Measurements from ENCODE around the gene EDN2.

EDN2 gene

DNA sequence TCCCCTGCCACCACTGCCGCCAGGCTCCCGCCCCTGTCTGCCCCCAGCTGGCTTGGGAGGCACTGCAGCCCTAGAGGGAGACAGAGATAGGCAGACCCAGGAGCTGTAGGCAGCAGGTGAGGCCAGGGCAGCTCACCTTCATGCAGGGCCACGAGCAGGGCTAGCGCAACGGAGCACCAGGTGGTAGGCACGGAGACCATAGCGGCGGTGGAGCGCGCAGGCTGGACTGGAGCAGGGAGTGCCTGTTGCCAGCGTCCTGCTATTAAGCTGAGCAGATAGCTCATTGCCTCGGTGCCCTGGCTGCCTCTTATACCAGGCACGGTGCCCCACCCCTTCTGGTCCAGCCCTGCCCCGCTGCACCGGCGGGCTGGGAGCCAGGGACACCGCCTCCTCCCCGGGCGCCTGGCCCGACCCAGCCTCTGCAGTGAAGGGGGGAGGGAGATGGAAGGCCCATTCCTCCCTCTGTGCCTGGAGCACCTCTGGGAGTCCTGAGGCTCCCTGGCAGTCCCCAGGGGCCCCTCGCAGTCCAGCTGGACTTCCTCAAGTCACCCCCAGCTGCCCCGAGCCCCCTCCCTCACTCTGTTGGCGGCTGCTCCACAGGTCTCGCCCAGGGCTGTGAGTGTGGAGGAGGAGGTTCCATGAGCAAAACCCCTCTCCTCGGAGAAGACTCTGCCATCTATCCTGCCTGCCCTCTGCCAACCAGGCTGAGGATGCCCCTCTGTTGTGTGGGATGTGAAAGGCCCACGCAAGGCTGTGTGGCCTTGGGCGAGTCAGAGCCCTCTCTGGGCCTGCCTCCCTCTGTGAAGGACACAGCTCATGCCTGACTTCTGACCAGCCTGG lies at the start of gene EDN2:
Gene EDN2, minus strand, starts transcription at position 282 of the 840 bp plus-strand sequence. Its CDS starts 82 bp downstream, at position 200.
- DNase-seq = no peak

DNA sequence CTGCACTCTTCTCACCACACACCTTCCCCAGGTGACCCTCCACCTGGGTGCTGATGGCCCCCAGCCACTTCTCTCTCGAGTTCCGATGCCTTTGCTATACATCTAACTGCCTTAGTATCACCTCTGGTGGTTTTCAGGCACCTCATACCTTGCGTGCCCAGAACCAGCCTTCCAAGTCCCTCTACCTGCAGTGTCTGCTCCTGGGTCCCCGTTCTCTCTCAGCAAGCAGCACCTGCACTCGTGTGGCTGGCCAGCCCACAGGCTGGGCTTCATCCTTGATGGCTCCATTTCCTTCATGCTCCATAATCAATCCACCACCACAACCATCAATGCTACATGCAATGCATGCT lies 49.2 kb upstream of the EDN2 start:
- DNase-seq = no peak

DNA sequence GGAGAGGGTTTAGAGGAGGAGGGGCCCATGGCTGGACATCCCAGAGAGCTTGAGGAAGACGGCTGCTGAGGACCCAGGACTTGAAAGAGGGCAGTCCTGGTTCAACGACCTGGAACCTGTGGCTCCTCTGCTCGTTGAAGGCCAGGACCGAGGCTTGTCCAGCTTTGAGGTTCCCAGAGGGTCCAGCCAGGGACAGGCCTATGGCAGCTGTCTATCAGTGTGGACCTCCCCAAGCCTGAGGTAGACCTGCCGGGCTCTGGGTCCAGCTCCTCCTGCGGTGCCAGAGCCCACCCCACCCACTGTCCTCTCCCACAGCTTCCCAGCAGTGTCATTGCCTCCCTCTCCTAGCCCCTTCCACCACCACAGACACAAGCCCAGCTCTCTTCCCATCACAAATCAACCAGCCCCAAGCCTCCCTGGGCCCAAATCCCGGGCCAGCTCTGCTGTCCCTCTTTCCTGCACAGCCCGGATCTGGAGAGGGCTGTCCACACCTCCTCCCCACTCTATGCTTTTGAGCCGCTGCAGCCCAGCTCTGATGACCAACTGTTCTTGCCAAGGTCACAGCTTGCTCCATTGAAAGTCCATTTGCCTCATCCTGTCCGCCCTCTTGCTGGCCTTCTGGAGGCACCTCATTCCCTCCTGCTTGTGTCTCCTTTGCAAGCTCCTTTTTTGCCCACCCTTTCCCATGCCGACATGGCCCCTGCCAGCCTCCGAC lies 48.7 kb upstream of the EDN2 start:
- DNase-seq = no peak

DNA sequence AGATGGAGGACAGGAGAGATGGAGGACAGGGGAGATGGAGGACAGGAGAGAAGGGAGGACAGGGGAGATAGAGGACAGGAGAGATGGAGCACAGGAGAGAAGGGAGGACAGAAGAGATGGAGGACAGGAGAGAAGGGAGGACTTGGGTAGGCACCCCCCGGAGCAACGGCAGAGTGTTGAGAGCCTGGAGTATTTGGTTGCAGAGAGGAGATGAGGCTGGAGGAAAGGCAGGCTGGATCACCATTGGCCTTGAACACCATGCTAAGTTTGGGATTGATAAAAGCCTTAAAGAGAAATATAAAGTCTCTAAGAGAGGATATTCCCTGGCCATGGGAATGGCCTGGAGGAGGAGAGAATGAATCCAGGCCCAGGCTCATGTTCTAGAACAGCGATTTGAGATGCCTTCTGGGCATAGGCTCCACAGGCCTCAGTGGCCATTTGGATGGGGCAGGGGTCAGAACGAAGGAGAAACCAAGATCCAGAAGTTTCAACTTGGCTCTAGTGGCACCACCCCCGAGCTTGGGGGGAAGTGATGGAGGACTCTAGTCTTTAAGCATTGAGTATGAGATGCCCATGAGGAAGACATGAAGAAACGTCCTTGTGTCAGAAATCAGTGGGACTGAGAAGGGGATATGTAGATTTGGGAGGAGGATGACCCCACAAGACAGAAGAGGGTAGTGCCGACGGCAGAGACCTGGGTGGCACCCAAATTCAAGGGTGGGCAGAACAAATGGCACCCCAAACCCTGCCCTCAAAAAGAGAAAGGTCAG lies 47.9 kb upstream of the EDN2 start:
- DNase-seq = no peak

DNA sequence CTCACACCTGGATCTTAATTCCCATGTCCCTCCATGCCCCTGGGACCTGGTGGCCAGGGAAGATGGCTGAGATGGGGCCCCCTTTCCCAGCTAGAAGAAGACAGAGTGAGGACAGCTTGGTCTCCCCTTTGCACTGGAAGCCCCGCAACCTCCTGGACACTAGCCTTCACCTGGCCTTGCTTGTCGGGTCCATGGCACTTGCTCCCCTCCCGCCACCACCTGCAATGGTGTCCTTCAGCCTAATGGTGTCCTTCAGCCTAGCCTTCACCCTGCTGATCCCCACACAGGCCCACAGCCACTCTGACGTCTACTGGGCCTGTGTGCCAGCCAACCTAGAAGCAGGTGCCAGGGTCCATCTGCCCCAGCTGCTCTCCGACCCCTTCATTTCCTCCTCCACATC lies 45.9 kb upstream of the EDN2 start:
- no peak for DNase-seq

DNA sequence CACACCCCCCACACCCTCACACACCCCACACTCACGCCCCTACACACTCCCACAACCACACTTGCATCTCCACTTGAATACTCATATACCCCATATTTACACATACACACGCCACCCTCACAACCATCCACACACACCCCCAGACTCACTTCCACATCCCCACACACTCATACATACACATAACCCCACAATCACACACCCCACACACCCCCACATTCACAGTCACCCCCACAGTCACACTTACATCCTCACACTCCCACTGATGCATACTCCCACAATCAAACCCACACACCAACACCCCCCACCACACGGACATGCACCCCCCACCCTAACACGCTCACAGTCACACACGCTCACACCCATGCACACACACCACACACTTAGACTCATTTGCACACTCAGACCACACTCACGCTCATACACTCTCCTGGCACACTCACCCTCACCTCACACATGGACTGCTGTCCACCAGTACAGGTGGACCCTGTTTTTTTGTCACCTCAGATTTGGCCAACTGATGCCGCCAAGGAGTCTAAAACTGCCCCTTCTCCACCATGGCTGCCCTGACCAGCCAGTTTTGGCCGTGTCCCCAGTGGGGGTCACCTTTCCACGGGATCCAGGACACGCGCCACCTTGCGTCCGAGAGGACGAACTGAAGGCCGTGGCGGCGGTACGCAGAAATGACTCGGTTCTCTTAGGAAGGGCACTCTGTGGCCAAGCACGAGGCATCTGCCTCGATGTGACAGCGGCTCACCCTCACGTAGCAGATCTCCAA lies 45.3 kb upstream of the EDN2 start:
- DNase-seq = no peak

DNA sequence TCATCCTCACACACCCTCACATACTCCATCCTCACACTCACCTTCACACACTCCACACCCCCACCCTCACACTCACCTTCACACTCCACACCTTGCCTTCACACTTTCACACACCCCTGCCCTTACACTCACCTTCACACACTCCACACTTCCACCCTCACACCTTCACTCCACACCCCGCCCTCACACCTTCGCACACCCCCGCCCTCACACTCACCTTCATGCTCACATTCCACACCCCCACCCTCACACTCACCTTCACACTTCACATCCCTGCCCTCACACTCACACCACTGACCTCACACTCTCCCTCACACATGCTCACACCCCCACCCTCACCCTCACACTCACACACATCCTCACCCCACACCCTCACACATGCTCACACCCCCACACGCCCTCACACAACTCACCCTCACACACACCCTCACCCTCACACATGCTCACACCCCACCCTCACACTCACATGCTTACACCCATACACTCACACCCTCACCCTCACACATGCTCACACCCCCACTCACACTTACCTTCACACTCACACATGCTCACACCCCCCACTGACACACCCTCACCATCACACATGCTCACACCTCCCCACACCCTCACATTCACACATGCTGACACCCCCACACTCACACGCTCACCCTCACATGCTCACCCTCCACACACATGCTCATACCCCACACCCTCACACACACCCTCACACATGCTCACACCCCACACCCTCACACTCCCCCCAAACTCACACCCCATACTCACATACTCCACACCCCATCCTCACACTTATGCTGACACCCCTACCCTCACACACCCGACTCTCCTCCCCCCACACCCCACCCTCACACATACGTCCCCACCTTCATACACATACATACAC lies 44.5 kb upstream of the EDN2 start:
- DNase-seq = no peak

DNA sequence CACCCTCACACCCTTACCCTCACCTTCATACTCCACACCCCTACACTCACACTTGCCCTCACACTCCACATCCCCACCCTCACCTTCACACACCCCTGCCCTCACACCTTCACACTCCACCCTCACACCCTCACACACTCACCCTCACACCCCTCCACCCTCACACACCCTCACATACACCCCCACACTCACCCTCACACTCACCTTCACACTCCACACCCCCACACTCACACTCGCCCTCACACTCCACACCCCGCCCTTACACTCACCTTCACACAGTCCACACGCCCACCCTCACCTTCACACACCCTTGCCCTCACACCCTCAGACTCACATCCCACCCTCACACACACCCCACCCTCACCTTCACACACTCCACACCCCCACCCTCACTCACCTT lies 43.6 kb upstream of the EDN2 start:
- DNase-seq = no peak

DNA sequence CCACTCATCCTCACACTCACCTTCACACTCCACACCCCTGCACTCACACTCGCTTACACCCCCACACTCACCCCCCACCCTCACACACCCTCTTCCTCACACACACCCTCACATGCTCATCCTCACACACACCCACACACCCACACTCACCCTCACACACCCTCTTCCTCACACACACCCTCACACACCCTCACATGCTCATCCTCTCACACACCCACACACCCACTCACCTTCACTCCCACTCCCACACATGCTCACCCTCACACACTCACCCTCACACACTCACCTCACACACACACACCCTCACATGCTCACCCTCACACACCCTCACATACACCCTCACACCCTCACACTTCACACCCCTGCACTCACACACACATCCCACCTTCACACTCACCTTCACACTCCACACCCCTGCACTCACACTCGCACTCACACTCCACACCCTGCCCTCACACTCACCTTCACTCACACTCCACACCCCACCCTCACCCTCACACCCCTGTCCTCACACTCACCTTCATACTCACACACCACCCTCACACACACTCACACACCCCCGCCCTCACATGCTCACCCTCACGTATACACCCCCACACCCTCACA lies 42.6 kb upstream of the EDN2 start:
- no peak for DNase-seq

DNA sequence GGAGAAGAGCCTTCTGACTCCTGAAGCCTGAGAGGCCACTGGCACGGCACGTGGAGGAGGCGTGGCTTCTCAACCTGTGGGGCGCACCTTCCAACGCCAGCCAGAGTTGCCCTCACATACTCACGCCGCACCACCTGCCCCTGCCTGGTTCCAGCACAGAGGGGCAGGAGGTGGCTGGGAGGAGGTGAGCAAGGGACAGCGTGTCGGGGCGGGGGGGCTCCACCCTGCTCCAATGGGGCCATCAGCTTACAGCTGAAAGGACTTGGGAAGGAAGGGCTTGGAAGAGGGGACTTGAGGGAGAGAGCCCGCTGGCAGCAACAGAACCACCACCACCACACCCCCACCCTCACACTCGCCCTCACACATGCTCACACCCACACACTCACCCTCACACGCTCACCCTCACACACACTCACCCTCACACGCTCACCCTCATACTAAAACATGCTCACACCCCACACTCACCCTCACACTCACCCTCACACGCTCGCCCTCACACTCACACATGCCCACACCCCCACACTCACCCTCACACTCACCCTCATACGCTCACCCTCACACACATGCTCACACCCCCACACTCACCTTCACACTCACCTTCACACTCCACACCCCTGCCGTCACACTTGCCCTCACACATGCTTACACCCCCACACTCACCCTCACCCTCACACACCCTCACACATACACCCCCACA lies 41.6 kb upstream of the EDN2 start:
- DNase-seq = no peak

DNA sequence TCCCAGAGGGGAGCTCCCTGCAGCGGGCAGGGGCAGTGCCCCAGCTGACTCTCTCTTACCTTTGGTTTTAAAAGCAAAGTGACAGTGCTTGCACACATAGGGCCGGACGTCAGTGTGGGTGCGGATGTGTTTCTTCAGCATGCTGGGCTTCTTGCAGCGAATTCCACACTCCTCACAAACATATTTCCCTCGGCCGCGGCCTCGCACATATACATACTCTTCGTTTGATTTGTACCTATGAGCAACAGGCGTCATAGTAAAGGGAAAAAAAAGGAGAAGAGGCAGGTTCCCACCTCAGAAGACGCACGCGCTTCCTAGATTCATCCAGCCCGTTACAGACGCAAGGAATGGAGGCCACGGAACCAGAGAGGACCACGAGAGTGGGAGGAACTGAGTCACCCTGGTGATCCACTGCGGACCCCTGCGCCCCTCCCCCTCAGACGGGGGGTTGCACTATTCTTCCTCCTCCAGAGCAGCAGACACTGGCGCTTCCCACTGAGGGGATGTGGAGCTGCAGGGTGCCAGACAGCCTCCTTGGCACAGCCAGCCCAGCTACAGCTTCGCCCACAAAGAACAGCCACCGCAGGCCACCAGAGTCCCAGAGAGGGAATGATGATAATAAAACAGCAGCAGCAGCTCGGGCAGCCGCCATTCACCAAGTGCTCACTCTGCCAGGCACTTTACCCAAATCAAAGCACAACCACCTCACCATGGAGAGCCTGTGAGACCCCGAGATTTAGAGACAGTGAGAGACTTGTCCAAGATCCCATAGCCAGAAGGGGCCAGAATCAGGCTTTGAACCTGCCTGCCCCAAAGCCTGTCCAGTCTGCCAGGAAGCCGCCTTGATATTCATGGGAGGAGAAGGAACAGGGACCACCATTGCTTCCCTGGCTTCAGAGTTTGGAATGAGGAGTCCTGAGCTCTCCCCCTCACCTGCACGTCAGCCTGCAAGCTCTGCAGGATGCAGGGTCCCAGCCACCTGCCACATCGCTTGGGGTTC lies 40.5 kb upstream of the EDN2 start:
- no peak for DNase-seq

DNA sequence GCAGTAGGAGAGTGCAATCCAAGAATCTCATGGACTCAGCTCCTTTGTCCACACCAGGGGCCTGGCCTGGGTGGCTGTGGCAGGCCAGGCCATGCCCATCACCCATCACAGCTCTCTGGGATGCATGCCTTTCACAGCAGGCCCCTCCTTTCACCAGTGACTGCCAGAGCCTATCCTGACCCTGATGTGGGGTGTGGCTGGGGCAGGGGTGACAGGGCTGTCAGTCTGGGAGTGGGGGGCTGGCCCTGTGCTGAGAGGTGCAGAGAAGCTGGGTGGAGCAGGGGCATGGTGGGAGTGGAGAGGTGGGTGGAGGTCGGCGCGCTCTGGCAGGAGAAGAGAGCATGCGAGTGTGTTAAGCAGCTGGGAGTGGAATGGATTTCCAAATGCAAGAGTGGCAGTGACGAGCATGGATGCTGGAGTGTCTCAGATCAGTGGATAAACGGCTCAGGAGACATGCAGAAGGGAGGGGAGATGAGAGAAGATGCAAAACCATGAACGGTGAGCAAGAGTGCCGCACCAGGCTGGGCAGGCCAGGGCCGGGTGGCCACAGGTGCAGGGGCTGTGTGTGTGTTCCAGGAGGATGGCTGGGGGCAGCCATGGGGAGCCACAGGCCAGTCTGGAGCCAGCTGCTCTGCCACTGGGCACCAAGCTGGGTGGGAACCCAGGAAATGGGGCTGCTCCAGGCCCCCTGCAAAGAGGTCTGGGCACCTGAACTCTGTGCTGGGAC lies 39.6 kb upstream of the EDN2 start:
- DNase-seq = no peak

DNA sequence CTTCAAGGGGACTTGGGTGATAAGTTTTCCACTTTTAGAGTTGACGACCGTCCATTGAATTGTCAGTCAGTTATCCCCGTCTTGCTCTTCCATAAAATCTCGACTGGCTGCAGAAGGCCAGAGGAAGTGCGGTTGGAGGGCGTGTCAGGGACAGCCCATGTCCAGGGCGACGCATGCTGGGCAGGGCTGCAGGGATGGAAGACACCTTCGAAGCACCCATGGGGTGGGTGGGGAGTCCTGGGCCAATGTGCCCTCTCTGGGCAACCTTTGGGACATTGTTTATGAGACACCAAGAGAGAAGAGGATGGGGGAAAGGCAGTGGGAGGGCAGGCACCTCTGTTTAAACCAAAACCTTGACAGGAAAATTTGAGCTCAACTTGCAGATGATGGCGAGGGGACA lies 38.6 kb upstream of the EDN2 start:
- no peak for DNase-seq

DNA sequence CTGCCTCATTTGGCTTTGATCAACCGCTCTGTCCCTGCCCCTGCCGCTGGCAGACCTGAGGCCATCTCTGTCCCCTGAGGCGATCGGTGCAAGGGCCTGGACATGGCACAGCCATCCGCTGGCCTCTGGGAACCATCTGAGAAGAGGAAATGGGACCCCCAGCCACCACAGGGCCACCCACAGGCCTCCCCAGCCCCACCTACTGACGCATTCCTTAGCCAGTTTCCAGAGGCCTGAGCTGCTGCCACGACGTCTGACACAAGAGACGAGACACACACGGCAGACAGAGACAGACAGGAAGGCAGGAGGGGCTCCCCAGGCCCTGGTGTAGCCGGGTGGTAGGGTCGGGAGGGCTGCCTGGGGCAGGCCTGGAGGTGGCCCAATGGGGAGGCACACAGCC lies 37.3 kb upstream of the EDN2 start:
- no peak for DNase-seq

DNA sequence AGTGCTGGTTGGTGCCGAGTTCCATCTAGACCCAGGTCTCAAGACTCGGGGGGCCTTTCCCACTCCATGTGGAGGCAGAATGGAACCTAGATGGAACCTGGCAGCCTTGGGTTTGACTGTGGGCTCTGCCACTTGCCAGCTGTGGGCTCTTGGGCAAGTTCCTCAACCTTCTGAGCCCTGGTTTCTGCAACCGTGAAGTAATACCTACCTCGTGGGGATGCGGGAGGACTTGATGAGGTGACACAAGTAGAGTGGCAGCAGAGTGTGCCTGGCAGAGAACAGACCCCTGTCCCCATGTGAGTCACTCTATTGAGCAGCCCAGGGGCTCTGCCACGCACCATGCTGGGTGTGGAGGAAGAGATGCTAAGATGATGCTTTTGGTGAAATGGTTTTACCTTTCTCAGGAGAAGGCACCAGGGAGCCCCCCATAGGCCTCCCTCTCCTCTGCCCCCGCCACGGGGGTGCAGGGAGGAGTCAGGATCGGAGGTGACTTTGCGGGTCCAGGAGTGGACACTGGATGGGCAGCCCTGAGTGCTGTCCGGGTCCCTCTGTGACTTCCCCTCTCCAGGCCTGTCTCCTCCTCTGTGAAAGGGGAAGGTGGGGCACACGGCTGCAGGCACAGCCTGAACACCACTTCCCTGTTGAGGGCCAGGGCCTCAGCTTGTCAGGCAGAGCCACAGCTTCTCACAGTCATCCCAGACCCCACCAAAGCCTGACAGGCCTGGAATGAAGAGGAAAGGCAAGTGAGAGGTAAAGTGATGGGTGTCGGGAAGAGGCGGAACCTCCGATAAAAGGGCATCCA lies 36.7 kb upstream of the EDN2 start:
- DNase-seq = no peak

DNA sequence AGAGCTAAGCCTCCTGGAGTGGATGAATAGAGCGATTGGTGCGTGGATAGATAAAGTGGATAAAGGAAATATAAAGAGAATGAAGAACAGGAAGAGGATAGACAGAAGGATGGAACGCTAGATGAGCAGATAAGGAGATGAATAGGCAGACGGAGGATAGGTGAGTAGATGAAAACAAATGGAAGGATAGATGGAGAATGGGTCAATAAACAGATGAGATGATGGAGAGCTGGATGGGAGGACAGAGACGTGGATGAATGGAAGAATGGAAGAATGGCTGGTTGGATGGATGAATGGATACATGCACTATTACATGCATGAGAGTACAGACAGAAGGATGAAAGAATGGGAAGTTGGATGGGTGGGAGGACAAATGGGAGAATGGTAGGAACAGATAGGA lies 35.2 kb upstream of the EDN2 start:
- no peak for DNase-seq

DNA sequence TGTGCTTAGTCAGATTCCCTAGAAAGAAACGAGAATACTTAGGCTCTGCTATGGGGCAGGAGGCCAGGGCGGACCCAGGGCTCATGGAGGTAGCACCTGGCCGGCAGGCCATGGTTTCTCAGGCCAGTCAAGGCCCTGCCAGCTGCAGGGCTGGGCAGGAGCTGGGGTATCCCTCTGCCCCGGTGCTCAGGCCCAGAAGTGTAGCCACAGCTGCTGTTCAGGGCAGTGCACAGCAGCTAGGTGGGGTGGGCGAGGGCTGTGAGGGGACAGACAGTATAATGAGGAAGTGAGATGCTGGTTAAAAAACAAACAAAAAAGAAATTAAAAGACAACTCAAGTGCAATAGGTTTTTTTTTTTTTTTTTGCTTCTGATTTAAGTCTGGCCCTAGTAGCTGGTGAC lies 34.0 kb upstream of the EDN2 start:
- no peak for DNase-seq

DNA sequence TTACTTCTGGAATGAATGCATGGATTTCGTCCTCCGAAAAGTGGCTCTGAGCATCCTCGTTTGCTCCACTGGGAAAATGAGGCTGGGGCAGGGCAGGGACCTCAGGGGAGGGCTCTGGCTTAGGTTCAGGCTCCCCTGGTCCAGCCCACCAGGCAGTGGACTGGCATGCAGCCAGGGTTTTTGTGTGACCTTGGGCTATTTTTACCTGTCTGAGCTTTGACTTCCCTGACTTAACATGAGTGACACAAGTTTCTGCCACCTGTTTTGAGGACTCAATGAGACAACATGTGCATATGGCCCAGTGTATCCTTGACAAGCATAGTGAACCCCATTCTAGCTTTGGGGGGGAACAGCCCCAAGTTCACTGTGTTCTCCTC lies 32.6 kb upstream of the EDN2 start:
- DNase-seq = no peak
